Stimulated activated naive CD8-positive, alpha-beta T cell treated with anti-CD3 and anti-CD28 coated beads, Interleukin-15, amount 100 ng/mL, for 72 hours (primary cell): ENCODE data around the gene HSF2BP.

ENCODE experiments used
- ATAC-seq: fragments of 150-1000 bp; cut with Tn5 transposase; 2 replicates; pipeline ENCODE4 v1.10.0; 2021; ENCODE audit warnings: mild to moderate bottlenecking, moderate library complexity
- DNase-seq, 2 donors: peaks; one replicate each; pipeline ENCODE4 v3.0.0; 2021 to 2022
- H3K27ac Mint-ChIP-seq, 2 donors: one replicate each; pipeline ENCODE4 v1.8.0; 2022; ENCODE audit warnings: mild to moderate bottlenecking in 2 of 2, mixed read lengths in 2 of 2, moderate library complexity in 2 of 2
- H3K27me3 Mint-ChIP-seq: one replicate; pipeline ENCODE4 v1.8.0; 2022; ENCODE audit warnings: mixed read lengths
- H3K4me1 Mint-ChIP-seq: one replicate; pipeline ENCODE4 v1.8.0; 2022; ENCODE audit warnings: mild to moderate bottlenecking, mixed read lengths
- H3K4me3 Mint-ChIP-seq, 2 donors: one replicate each; pipeline ENCODE4 v1.8.0; 2022; ENCODE audit warnings: mild to moderate bottlenecking in 2 of 2, mixed read lengths in 2 of 2, moderate library complexity in 1 of 2
- H3K9me3 Mint-ChIP-seq, 2 donors: one replicate each; pipeline ENCODE4 v1.8.0; 2022; ENCODE audit warnings: mixed read lengths in 2 of 2

HSF2BP gene

GRCh38 chr21:43645136-43645891, 14.0 kb downstream of the HSF2BP start:
- no peak overlapping the region for H3K27ac Mint-ChIP-seq
- peak overlapping the region; percentile 9 to 23 for H3K4me3 Mint-ChIP-seq
- H3K9me3 Mint-ChIP-seq, result no peaks in the 10 kb centered on the region
- DNase-seq (no peak), ATAC-seq (peak; percentile 57)
- H3K27me3 Mint-ChIP-seq, result peaks cover 10% of the 10 kb centered on the region
- H3K4me1 Mint-ChIP-seq, result peaks cover 16% of the 10 kb centered on the region

GRCh38 chr21:43644609-43645008, 14.7 kb downstream of the HSF2BP start:
- no peak overlapping the region for H3K4me3 Mint-ChIP-seq
- ATAC-seq, result no peak
- DNase-seq, result no peak
- no peaks in the 10 kb centered on the region for H3K9me3 Mint-ChIP-seq
- peaks cover 10% of the 10 kb centered on the region for H3K27me3 Mint-ChIP-seq
- H3K4me1 Mint-ChIP-seq, result peaks cover 17% of the 10 kb centered on the region
- H3K27ac Mint-ChIP-seq, result no peak overlapping the region

GRCh38 chr21:43644071-43644470, 15.2 kb downstream of the HSF2BP start:
- H3K27me3 Mint-ChIP-seq, result peaks cover 10% of the 10 kb centered on the region
- no peak overlapping the region for H3K27ac Mint-ChIP-seq
- no peak for DNase-seq

GRCh38 chr21:43643193-43643592, 16.1 kb downstream of the HSF2BP start:
- Mint-ChIP-seq H3K4me3 (no peak overlapping the region), H3K27me3 (peaks cover 5% of the 10 kb centered on the region), H3K4me1 (peaks cover 26% of the 10 kb centered on the region), H3K9me3 (no peaks in the 10 kb centered on the region), H3K27ac (peak overlapping the region in 1 of 2 donors; percentile 79)
- no peak for ATAC-seq
- no peak for DNase-seq

More at GRCh38 chr21:43644071-43644470, 15.2 kb downstream of the HSF2BP start:
- Mint-ChIP-seq H3K4me3 (no peak overlapping the region), H3K4me1 (peaks cover 23% of the 10 kb centered on the region), H3K9me3 (no peaks in the 10 kb centered on the region)
- ATAC-seq, result no peak

GRCh38 chr21:43640400-43640799, 18.9 kb downstream of the HSF2BP start:
- ATAC-seq, result no peak
- no peak for DNase-seq
- no peak overlapping the region for H3K27ac Mint-ChIP-seq
- no peaks in the 10 kb centered on the region for H3K27me3 Mint-ChIP-seq
- no peaks in the 10 kb centered on the region for H3K9me3 Mint-ChIP-seq
- peaks cover 12% of the 10 kb centered on the region for H3K4me1 Mint-ChIP-seq
- H3K4me3 Mint-ChIP-seq, result no peak overlapping the region

- H3K27ac Mint-ChIP-seq, result peak overlapping the region in 1 of 2 donors; percentile 0
- H3K27me3 Mint-ChIP-seq, result no peaks in the 10 kb centered on the region
- no peak overlapping the region for H3K4me3 Mint-ChIP-seq
- ATAC-seq, result no peak
- DNase-seq, result no peak
- peaks cover 9% of the 10 kb centered on the region for H3K4me1 Mint-ChIP-seq
- H3K9me3 Mint-ChIP-seq, result no peaks in the 10 kb centered on the region
Measured at GRCh38 chr21:43639470-43640353, 19.6 kb downstream of the HSF2BP start.

GRCh38 chr21:43637530-43638158, 21.6 kb downstream of the HSF2BP start:
- DNase-seq, result no peak
- Mint-ChIP-seq H3K4me3 (no peak overlapping the region), H3K27ac (no peak overlapping the region), H3K27me3 (no peaks in the 10 kb centered on the region), H3K9me3 (no peaks in the 10 kb centered on the region), H3K4me1 (peaks cover 9% of the 10 kb centered on the region)
- ATAC-seq, result no peak

- no peak for ATAC-seq
- H3K27me3 Mint-ChIP-seq, result no peaks in the 10 kb centered on the region
- H3K9me3 Mint-ChIP-seq, result no peaks in the 10 kb centered on the region
- H3K4me3 Mint-ChIP-seq, result no peak overlapping the region
- peaks cover 9% of the 10 kb centered on the region for H3K4me1 Mint-ChIP-seq
- no peak for DNase-seq
- no peak overlapping the region for H3K27ac Mint-ChIP-seq
Measured at GRCh38 chr21:43635436-43635835, 23.9 kb downstream of the HSF2BP start.

- no peak overlapping the region for H3K4me3 Mint-ChIP-seq
- H3K27ac Mint-ChIP-seq, result no peak overlapping the region
- no peaks in the 10 kb centered on the region for H3K9me3 Mint-ChIP-seq
- DNase-seq (no peak), ATAC-seq (no peak)
- H3K4me1 Mint-ChIP-seq, result peaks cover 8% of the 10 kb centered on the region
- H3K27me3 Mint-ChIP-seq, result no peaks in the 10 kb centered on the region
Measured at GRCh38 chr21:43634618-43635017, 24.7 kb downstream of the HSF2BP start.

GRCh38 chr21:43632373-43632905, 26.8 kb downstream of the HSF2BP start:
- Mint-ChIP-seq H3K4me3 (no peak overlapping the region), H3K9me3 (no peaks in the 10 kb centered on the region), H3K27ac (no peak overlapping the region), H3K4me1 (no peaks in the 10 kb centered on the region), H3K27me3 (no peaks in the 10 kb centered on the region)
- DNase-seq (no peak), ATAC-seq (no peak)

- Mint-ChIP-seq H3K4me3 (no peak overlapping the region), H3K27me3 (no peaks in the 10 kb centered on the region), H3K4me1 (no peaks in the 10 kb centered on the region), H3K9me3 (no peaks in the 10 kb centered on the region), H3K27ac (no peak overlapping the region)
- DNase-seq (no peak), ATAC-seq (no peak)
Measured at GRCh38 chr21:43631411-43632107, 27.7 kb downstream of the HSF2BP start.

- DNase-seq (no peak), ATAC-seq (no peak)
- H3K27me3 Mint-ChIP-seq, result no peaks in the 10 kb centered on the region
- H3K9me3 Mint-ChIP-seq, result no peaks in the 10 kb centered on the region
- no peak overlapping the region for H3K4me3 Mint-ChIP-seq
- H3K27ac Mint-ChIP-seq, result no peak overlapping the region
- H3K4me1 Mint-ChIP-seq, result no peaks in the 10 kb centered on the region
Measured at GRCh38 chr21:43627527-43627926, 31.8 kb downstream of the HSF2BP start.

- H3K4me1 Mint-ChIP-seq, result no peaks in the 10 kb centered on the region
- DNase-seq (no peak), ATAC-seq (no peak)
- H3K9me3 Mint-ChIP-seq, result no peaks in the 10 kb centered on the region
- H3K27ac Mint-ChIP-seq, result no peak overlapping the region
- H3K4me3 Mint-ChIP-seq, result no peak overlapping the region
- H3K27me3 Mint-ChIP-seq, result no peaks in the 10 kb centered on the region
Measured at GRCh38 chr21:43626390-43626789, 32.9 kb downstream of the HSF2BP start.

GRCh38 chr21:43624339-43624738, 34.9 kb downstream of the HSF2BP start:
- Mint-ChIP-seq H3K27me3 (no peaks in the 10 kb centered on the region), H3K9me3 (peaks cover 0 to 5% of the 10 kb centered on the region in 2 donors), H3K4me3 (no peak overlapping the region), H3K27ac (no peak overlapping the region), H3K4me1 (no peaks in the 10 kb centered on the region)
- ATAC-seq, result no peak
- no peak for DNase-seq

GRCh38 chr21:43623588-43623987, 35.7 kb downstream of the HSF2BP start:
- DNase-seq (no peak), ATAC-seq (no peak)
- Mint-ChIP-seq H3K4me1 (no peaks in the 10 kb centered on the region), H3K27ac (no peak overlapping the region), H3K9me3 (peaks cover 0 to 5% of the 10 kb centered on the region in 2 donors), H3K4me3 (no peak overlapping the region), H3K27me3 (no peaks in the 10 kb centered on the region)
